Chondrocyte (in vitro differentiated cells): Measurements from ENCODE around the gene LMBRD2. TPM values are rescaled to one million over a fixed set of nuclear protein-coding genes. Genes with fewer than 3 reads are reported as not detected.

ENCODE experiments used
- DNase-seq: peaks from one replicate; pipeline ENCODE4 v3.0.0; 2021; ENCODE audit warnings: mixed read lengths, low spot score
- H3K27ac Mint-ChIP-seq: one replicate; pipeline ENCODE4 v1.8.0; 2021; ENCODE audit warnings: mild to moderate bottlenecking, moderate library complexity, mixed read lengths; ENCODE audit not compliant: unreplicated experiment
- H3K27me3 Mint-ChIP-seq: 2 replicates; pipeline ENCODE4 v1.8.0; 2021; ENCODE audit warnings: low read depth, mixed read lengths
- H3K36me3 Mint-ChIP-seq: 2 replicates; pipeline ENCODE4 v1.8.0; 2021; ENCODE audit warnings: low read depth, mixed read lengths
- H3K4me1 Mint-ChIP-seq: 2 replicates; pipeline ENCODE4 v1.8.0; 2021; ENCODE audit warnings: low read depth, mild to moderate bottlenecking, mixed read lengths
- H3K4me3 Mint-ChIP-seq: one replicate; pipeline ENCODE4 v1.8.0; 2021; ENCODE audit warnings: mild to moderate bottlenecking, moderate library complexity, mixed read lengths; ENCODE audit not compliant: unreplicated experiment
- H3K9me3 Mint-ChIP-seq: 2 replicates; pipeline ENCODE4 v1.8.0; 2021; ENCODE audit warnings: low read depth, mixed read lengths
- total RNA-seq: library from RNA; stranded (reverse); gene quantifications from 3 replicates; pipeline ENCODE4 v1.2.1, GENCODE V29; 2021
- TF ChIP-seq, protein P1 (sequence below): fragments of 200-600 bp; sonication (generic); IDR thresholded peaks from 2 replicates; pipeline ENCODE4 v1.5.0; 2021; ENCODE audit warnings: antibody characterized with exemption, mild to moderate bottlenecking, moderate library complexity

The LMBRD2 gene
- total RNA-seq, 1 donor from 2014 or later, result 11.6 TPM

DNA sequence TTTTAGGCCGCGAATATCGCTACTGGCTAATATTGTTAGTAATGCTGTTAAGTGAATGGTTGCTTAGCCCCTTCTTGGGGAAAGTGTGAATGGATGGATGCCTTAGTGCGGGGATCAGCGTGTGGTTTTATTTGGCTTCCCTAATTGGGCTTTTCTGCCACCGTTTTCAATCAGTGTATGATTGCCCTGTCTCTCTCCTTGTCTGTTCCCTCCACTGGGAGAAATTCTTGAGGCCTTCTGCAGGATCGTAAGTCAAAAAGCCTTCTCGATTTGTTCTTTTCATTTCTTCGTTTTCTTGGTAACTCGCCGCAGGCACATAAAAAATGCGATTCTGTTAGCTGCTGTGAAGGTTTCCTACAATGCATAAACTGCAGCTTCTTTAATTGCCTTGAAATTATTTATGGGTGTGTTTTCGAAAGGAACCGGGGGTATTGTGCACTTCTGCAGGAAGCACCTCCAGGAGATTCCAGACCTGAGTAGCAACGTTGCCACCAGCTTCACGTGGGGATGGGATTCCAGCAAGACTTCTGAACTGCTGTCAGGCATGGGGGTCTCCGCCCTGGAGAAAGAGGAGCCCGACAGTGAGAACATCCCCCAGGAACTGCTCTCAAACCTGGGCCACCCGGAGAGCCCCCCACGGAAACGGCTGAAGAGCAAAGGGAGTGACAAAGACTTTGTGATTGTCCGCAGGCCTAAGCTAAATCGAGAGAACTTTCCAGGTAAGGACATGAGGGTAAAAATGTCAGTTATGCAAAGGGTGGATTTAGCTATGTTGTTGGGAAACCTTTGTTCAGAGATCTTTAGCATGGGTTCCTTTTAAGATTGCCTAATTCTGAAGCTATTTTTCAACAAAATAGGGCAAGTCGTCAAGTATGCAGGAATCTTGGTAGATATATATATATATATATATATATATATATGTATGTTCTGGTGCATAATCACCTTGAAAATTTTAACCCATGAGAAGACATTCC lies 924 bp upstream of the LMBRD2 start:
- no peaks in the 10 kb centered on the region for H3K27me3 Mint-ChIP-seq
- peak overlapping the region; percentile 90 for H3K27ac Mint-ChIP-seq
- H3K36me3 Mint-ChIP-seq, result peaks cover 6% of the 10 kb centered on the region
- peaks cover 61% of the 10 kb centered on the region for H3K4me1 Mint-ChIP-seq
- TF ChIP-seq, protein P1, sequence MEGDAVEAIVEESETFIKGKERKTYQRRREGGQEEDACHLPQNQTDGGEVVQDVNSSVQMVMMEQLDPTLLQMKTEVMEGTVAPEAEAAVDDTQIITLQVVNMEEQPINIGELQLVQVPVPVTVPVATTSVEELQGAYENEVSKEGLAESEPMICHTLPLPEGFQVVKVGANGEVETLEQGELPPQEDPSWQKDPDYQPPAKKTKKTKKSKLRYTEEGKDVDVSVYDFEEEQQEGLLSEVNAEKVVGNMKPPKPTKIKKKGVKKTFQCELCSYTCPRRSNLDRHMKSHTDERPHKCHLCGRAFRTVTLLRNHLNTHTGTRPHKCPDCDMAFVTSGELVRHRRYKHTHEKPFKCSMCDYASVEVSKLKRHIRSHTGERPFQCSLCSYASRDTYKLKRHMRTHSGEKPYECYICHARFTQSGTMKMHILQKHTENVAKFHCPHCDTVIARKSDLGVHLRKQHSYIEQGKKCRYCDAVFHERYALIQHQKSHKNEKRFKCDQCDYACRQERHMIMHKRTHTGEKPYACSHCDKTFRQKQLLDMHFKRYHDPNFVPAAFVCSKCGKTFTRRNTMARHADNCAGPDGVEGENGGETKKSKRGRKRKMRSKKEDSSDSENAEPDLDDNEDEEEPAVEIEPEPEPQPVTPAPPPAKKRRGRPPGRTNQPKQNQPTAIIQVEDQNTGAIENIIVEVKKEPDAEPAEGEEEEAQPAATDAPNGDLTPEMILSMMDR, result no peak
- no peaks in the 10 kb centered on the region for H3K9me3 Mint-ChIP-seq
- H3K4me3 Mint-ChIP-seq, result peak overlapping the region; percentile 89
- DNase-seq, result no peak

DNA sequence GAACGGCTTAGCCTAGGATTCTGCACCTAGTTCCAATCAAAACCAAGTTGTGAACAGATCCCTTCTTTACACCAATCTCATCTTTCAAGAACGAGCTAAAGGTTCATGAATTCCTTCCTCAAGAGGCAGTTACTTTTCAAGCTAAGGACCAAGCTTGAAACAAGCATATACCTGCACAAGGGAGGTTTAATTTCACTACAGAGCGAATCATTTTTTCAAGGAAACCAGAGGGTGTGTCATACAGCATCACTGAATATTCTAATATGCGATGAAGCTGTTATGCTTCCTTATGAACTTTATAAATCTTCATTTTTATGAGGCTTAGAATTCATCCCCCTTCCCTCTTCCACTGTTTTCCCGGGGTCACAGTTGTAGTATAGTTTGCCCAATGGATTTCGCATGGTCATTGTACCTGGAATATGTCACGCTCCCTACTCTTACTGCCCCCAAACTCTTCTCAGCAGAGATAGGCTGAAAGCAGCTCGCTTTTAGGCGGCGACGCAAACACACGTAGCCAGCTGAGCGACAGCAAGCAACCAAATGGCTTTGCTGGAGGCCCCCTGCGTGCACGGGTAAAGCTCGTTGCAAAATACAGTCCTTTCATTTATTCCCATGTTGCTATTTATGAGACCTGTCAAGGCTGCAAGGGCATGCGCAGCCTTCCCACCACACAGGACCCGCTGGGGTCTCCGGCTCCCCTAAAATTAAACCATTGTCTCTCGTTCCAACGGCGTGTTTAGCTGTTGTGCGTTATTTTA lies 832 bp downstream of the LMBRD2 start:
- no peak for DNase-seq
- TF ChIP-seq, protein P1, result no peak
- no peaks in the 10 kb centered on the region for H3K27me3 Mint-ChIP-seq
- peaks cover 43% of the 10 kb centered on the region for H3K4me1 Mint-ChIP-seq
- H3K4me3 Mint-ChIP-seq, result peak overlapping the region; percentile 89
- peaks cover 5% of the 10 kb centered on the region for H3K36me3 Mint-ChIP-seq
- no peaks in the 10 kb centered on the region for H3K9me3 Mint-ChIP-seq
- H3K27ac Mint-ChIP-seq, result peak overlapping the region; percentile 90

DNA sequence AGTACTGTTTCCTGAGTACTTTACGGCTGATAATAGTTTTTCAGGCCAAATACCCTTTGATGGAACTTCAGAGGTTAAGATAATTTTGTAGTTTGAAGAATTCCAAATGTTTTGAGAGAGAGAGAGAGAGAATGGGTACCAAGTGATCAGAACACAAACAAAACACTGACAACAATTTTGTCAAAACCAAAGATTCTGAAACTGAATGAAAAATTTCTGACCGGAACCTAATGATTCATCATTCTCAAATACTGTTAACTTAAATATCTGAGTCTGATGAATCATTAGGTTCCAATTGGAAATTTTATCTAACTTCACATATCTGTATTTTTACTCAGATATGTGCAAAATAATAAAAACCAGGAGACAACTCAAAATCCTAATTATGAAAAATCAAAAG lies 4.0 kb downstream of the LMBRD2 start:
- H3K27ac Mint-ChIP-seq, result no peak overlapping the region
- H3K36me3 Mint-ChIP-seq, result no peaks in the 10 kb centered on the region
- DNase-seq, result no peak
- TF ChIP-seq, protein P1, result no peak
- peaks cover 13% of the 10 kb centered on the region for H3K4me1 Mint-ChIP-seq
- no peaks in the 10 kb centered on the region for H3K9me3 Mint-ChIP-seq
- H3K27me3 Mint-ChIP-seq, result no peaks in the 10 kb centered on the region
- H3K4me3 Mint-ChIP-seq, result no peak overlapping the region

DNA sequence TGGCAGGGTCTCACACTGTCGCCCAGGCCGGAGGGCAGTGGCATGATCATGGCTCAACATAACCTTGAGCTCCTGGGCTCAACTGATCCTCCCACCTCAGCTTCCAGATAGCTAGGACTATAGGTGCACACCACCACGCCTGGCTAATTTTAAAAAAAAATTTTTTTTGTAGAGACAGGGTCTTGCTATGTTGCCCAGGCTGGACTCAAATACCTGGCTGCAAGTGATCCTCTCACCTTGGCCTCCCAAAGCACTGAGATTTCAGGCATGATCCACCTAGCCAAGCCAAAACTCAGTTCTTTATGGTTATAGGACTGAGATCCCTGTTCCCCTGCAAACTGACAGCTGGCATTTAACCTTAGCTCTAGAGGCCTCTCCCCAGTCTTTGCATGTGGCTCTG lies 5.3 kb downstream of the LMBRD2 start:
- no peaks in the 10 kb centered on the region for H3K36me3 Mint-ChIP-seq

DNA sequence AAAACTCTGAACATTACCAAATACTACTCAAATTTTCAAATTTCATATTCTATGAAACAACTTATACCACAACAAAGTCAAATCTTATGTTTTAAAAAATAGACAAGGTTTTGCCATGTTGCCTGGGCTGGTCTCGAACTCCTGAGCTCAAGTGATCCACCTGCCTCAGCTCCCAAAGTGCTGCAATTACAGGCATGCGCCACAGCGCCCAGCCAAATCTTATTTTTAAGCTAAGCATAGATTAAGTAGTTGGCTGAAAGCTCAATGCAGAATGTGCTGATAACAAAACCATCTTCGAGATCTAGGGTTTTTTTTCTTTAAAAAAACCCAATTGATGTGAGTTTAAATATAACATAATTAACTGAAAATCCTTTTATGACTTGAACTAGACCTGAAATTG lies 6.4 kb downstream of the LMBRD2 start:
- peaks cover 2% of the 10 kb centered on the region for H3K36me3 Mint-ChIP-seq
- DNase-seq, result no peak
- H3K4me1 Mint-ChIP-seq, result peaks cover 3% of the 10 kb centered on the region
- no peaks in the 10 kb centered on the region for H3K27me3 Mint-ChIP-seq
- no peak overlapping the region for H3K27ac Mint-ChIP-seq
- no peak overlapping the region for H3K4me3 Mint-ChIP-seq
- H3K9me3 Mint-ChIP-seq, result no peaks in the 10 kb centered on the region
- TF ChIP-seq, protein P1, result no peak

More for the DNA sequence above, 5.3 kb downstream of the LMBRD2 start:
- DNase-seq, result no peak
- Mint-ChIP-seq H3K4me3 (no peak overlapping the region), H3K27me3 (no peaks in the 10 kb centered on the region), H3K27ac (no peak overlapping the region), H3K4me1 (peaks cover 10% of the 10 kb centered on the region), H3K9me3 (no peaks in the 10 kb centered on the region)
- TF ChIP-seq, protein P1, result no peak
